Pancreas (tissue), 10 donors: ENCODE results near the gene NUDT12. TPM values are rescaled to one million over a fixed set of nuclear protein-coding genes. Genes with fewer than 3 reads are reported as not detected.

Experiments
- ATAC-seq, 4 donors: fragments of 200-7000 bp; cut with Tn5 transposase; one replicate each; pipeline versions ENCODE4 v1.8.0 to v1.9.1; 2020; ENCODE audit warnings: mild to moderate bottlenecking in 4 of 4, moderate library complexity in 4 of 4
- DNase-seq, 6 donors: peaks; one replicate each; pipeline ENCODE4 v3.0.0-alpha.2; 2020
- FAIRE-seq: peaks from 2 replicates; lab custom pipeline; 2012; peaks lifted over from hg19 to GRCh38; lab: Jason Lieb, UNC
- H3K27ac ChIP-seq, 4 donors: fragments of 200-600 bp; sonication (generic); 1 replicate in 3 of 4; 2 replicates in 1 of 4; pipeline versions ENCODE4 v1.5.0 to v1.8.0; 2020
- H3K27me3 ChIP-seq, 4 donors: fragments of 200-600 bp; one replicate each; pipeline ENCODE4 v1.8.0; 2021
- H3K36me3 ChIP-seq, 3 donors: fragments of 200-600 bp; sonication (generic) in 1 of 3; one replicate each; pipeline versions ENCODE4 v1.5.0 to v1.8.0; 2020 to 2021
- H3K4me1 ChIP-seq, 3 donors: fragments of 200-600 bp; one replicate each; pipeline ENCODE4 v1.8.0; 2021
- H3K4me3 ChIP-seq, 4 donors: fragments of 200-600 bp; sonication (generic) in 2 of 4; one replicate each; pipeline versions ENCODE4 v1.5.0 to v1.8.0; 2020 to 2021
- H3K9me3 ChIP-seq, 4 donors: fragments of 200-600 bp; one replicate each; pipeline ENCODE4 v1.8.0; 2021
- CTCF ChIP-seq, 4 donors: fragments of 200-600 bp; sonication (generic) in 3 of 4; IDR thresholded peaks; one replicate each; pipeline versions ENCODE4 v1.5.0 to v1.8.0; 2021; ENCODE audit warnings: antibody characterized with exemption in 4 of 4
- WGBS, 2 donors: extraction: QIAGEN DNeasy Blood & Tissue Kit; methylation state at CpG; one replicate each; pipeline ENCODE4 v1.1.7; 2013; 5-methylcytosine and 5-hydroxymethylcytosine counted together
- intact Hi-C, 3 donors: fragments of 100-400 bp; cut with DNase I; formaldehyde crosslinking; loops; one replicate each; pipeline versions ENCODE4 v1.11.1 to v1.14.2; 2022
- polyA plus RNA-seq, 2 donors: library from polyadenylated mRNA; stranded (reverse); fragments of 200-250 nt; gene quantifications; one replicate each; pipeline ENCODE4 v1.2.3, GENCODE V29; 2013
- total RNA-seq, 6 donors: library from RNA; stranded (reverse); fragmentation: NEBNext Ultra II Directional in 4 of 6; extraction: Animal tissue kit (Norgen Biotek cat#: 25700) in 4 of 6; gene quantifications; one replicate each; pipeline versions ENCODE4 v1.2.1 to v1.2.4, GENCODE V29; 2021 to 2023
- donor health status: healthy with polysubstance abuse.
- donor health status: DM: no; HTN: no; CAD: no; lungs with moderate emphysema.
- donor health status: DM: no; HTN: no; CAD: no.
- donor health status: control.
- donor health status: control.
- donor health status: Bipolar disorder and iron deficiency.
- donor health status: DM: yes; HTN: yes; CAD: no.
- donor health status: DM: no; HTN: no; CAD: no.
- donor health status: DM: no; HTN: no; CAD: no.
- donor health status: DM: yes; HTN: yes; CAD: no.

The NUDT12 gene
- 10 to 100 TPM in 2 of 6 donors, 1 to 10 TPM in 4; 5.7 to 12.7 (median 8.2) TPM for total RNA-seq
- polyA plus RNA-seq, result 10 to 100 TPM in 1 of 2 donors, 1 to 10 TPM in 1; 8.2 to 13.5 TPM

- no peak for FAIRE-seq
- no peaks in the 10 kb centered on the region for H3K9me3 ChIP-seq
- H3K4me1 ChIP-seq, result peaks cover 0 to 20% (median 0%) of the 10 kb centered on the region in 3 donors
- peak within 1 kb of the TSS; percentile 61 to 87 (median 75) for H3K4me3 ChIP-seq
- peak within 1 kb of the TSS; percentile 51 to 97 (median 86) for H3K27ac ChIP-seq
- H3K27me3 ChIP-seq, result no peaks in the 10 kb centered on the region
- no peak for TF ChIP-seq CTCF (IDR thresholded peaks at IDR 0.05)
- ATAC-seq, result peak; percentile 88 to 96 (median 94)
- 1% methylated on average over 37 of the region's 37 CpGs for WGBS, 2 donors
- intact Hi-C loops, result no loop called here
- H3K36me3 ChIP-seq, result no peaks in the 10 kb centered on the region
- peak; percentile 56 to 75 (median 70) for DNase-seq
These were observed at the start of gene NUDT12 for GRCh38 chr5:103562453-103563157. Gene NUDT12 (minus strand): TSS chr5:103562789. CDS start chr5:103560248, 2,541 bp downstream.

GRCh38 chr5:103607346-103607745 lies 44.8 kb upstream of the NUDT12 start:
- Histone ChIP-seq H3K27ac (no peak overlapping the region), H3K4me3 (no peak overlapping the region), H3K4me1 (no peaks in the 10 kb centered on the region), H3K9me3 (no peaks in the 10 kb centered on the region), H3K27me3 (no peaks in the 10 kb centered on the region), H3K36me3 (no peaks in the 10 kb centered on the region)
- TF ChIP-seq CTCF (IDR thresholded peaks at IDR 0.05), result no peak
- intact Hi-C loops, result no loop called here
- DNase-seq (no peak), ATAC-seq (no peak), FAIRE-seq (no peak)

GRCh38 chr5:103605277-103605676 lies 42.7 kb upstream of the NUDT12 start:
- DNase-seq (no peak), ATAC-seq (no peak), FAIRE-seq (no peak)
- no peak for TF ChIP-seq CTCF (IDR thresholded peaks at IDR 0.05)
- Histone ChIP-seq H3K27me3 (no peaks in the 10 kb centered on the region), H3K36me3 (no peaks in the 10 kb centered on the region), H3K4me1 (no peaks in the 10 kb centered on the region), H3K9me3 (no peaks in the 10 kb centered on the region), H3K4me3 (no peak overlapping the region), H3K27ac (no peak overlapping the region)
- intact Hi-C loops, result no loop called here
- WGBS, 2 donors, result 82 to 89% methylated on average over 2 of the region's 2 CpGs

- Histone ChIP-seq H3K27me3 (no peaks in the 10 kb centered on the region), H3K36me3 (no peaks in the 10 kb centered on the region), H3K4me3 (no peak overlapping the region), H3K4me1 (no peaks in the 10 kb centered on the region), H3K27ac (no peak overlapping the region), H3K9me3 (no peaks in the 10 kb centered on the region)
- FAIRE-seq (no peak), ATAC-seq (no peak), DNase-seq (no peak)
- intact Hi-C loops, result no loop called here
- no peak for TF ChIP-seq CTCF (IDR thresholded peaks at IDR 0.05)
These were observed 39.8 kb upstream of the NUDT12 start for GRCh38 chr5:103602438-103602837.

- no peaks in the 10 kb centered on the region for H3K4me1 ChIP-seq
- H3K4me3 ChIP-seq, result no peak overlapping the region
- H3K27ac ChIP-seq, result no peak overlapping the region
- no peak for DNase-seq
- H3K27me3 ChIP-seq, result no peaks in the 10 kb centered on the region
- no peaks in the 10 kb centered on the region for H3K9me3 ChIP-seq
- 96% methylated on average over 3 of the region's 3 CpGs for WGBS, 2 donors
- FAIRE-seq, result no peak
- intact Hi-C loops, result no loop called here
- no peak for ATAC-seq
- no peaks in the 10 kb centered on the region for H3K36me3 ChIP-seq
- TF ChIP-seq CTCF (IDR thresholded peaks at IDR 0.05), result no peak
These were observed 38.7 kb upstream of the NUDT12 start for GRCh38 chr5:103601314-103601713.
